ENCODE results near the gene ZNHIT1. TPM values are rescaled to one million over a fixed set of nuclear protein-coding genes. Genes with fewer than 3 reads are reported as not detected.
A peak's percentile ranks its signal among the peaks of the same experiment; 100 is the strongest.
"Not testable (repeated sequence)": the region's sequence is repeated elsewhere in the genome, so short reads cannot be mapped to it uniquely, and the experiment has no call there.

The ZNHIT1 gene
- total and polyA plus RNA-seq, 2 donors: 59.5 to 77.5 TPM

- no peak overlapping the region for H3K27ac ChIP-seq (ENCODE audit: low read depth)
- H3K4me3 ChIP-seq (ENCODE audit: low read depth, low read length): no peak overlapping the region
- H3K36me3 ChIP-seq (ENCODE audit: insufficient read depth): no peaks in the 10 kb centered on the region
- 8% methylated on average over 75 of the region's 75 CpGs for WGBS
- H3K4me1 ChIP-seq (ENCODE audit: insufficient read depth): peaks cover 2% of the 10 kb centered on the region
- no peak for DNase-seq (ENCODE audit: extremely low spot score)
These were observed 16.0 kb upstream of the ZNHIT1 start for GRCh38 chr7:101201695-101202602.

GRCh38 chr7:101202603-101202918 is 15.4 kb upstream of the ZNHIT1 start:
- Histone ChIP-seq H3K4me1 (ENCODE audit: insufficient read depth) (peaks cover 2% of the 10 kb centered on the region), H3K36me3 (ENCODE audit: insufficient read depth) (no peaks in the 10 kb centered on the region), H3K4me3 (ENCODE audit: low read depth, low read length) (no peak overlapping the region), H3K27ac (ENCODE audit: low read depth) (no peak overlapping the region)
- no peak for DNase-seq (ENCODE audit: extremely low spot score)
- WGBS: 82% methylated on average over 5 of the region's 5 CpGs

- not testable (repeated sequence) for DNase-seq (ENCODE audit: extremely low spot score); H3K4me1 ChIP-seq (ENCODE audit: insufficient read depth); H3K27ac ChIP-seq (ENCODE audit: low read depth); H3K36me3 ChIP-seq (ENCODE audit: insufficient read depth); H3K4me3 ChIP-seq (ENCODE audit: low read depth, low read length)
- WGBS: 65% methylated on average over 22 of the region's 22 CpGs
These were observed 13.9 kb upstream of the ZNHIT1 start for GRCh38 chr7:101203740-101204738.

GRCh38 chr7:101205901-101206664 is 11.9 kb upstream of the ZNHIT1 start:
- no peak overlapping the region for H3K4me3 ChIP-seq (ENCODE audit: low read depth, low read length)
- no peak overlapping the region for H3K27ac ChIP-seq (ENCODE audit: low read depth)
- no peak for DNase-seq (ENCODE audit: extremely low spot score)
- no peaks in the 10 kb centered on the region for H3K36me3 ChIP-seq (ENCODE audit: insufficient read depth)
- H3K4me1 ChIP-seq (ENCODE audit: insufficient read depth): peaks cover 2% of the 10 kb centered on the region
- 84% methylated on average over 32 of the region's 32 CpGs for WGBS

- 89% methylated on average over 19 of the region's 19 CpGs for WGBS
- no peak overlapping the region for H3K4me3 ChIP-seq (ENCODE audit: low read depth, low read length)
- H3K27ac ChIP-seq (ENCODE audit: low read depth): no peak overlapping the region
- H3K4me1 ChIP-seq (ENCODE audit: insufficient read depth): peaks cover 2% of the 10 kb centered on the region
- H3K36me3 ChIP-seq (ENCODE audit: insufficient read depth): no peaks in the 10 kb centered on the region
- DNase-seq (ENCODE audit: extremely low spot score): no peak
These were observed 11.3 kb upstream of the ZNHIT1 start for GRCh38 chr7:101206665-101207042.

GRCh38 chr7:101207459-101207858 is 10.5 kb upstream of the ZNHIT1 start:
- no peaks in the 10 kb centered on the region for H3K4me1 ChIP-seq (ENCODE audit: insufficient read depth)
- no peaks in the 10 kb centered on the region for H3K36me3 ChIP-seq (ENCODE audit: insufficient read depth)
- 94% methylated on average over 17 of the region's 17 CpGs for WGBS
- H3K4me3 ChIP-seq (ENCODE audit: low read depth, low read length): no peak overlapping the region
- DNase-seq (ENCODE audit: extremely low spot score): no peak
- H3K27ac ChIP-seq (ENCODE audit: low read depth): no peak overlapping the region

GRCh38 chr7:101208794-101209193 is 9.2 kb upstream of the ZNHIT1 start:
- Histone ChIP-seq H3K4me1 (ENCODE audit: insufficient read depth) (no peaks in the 10 kb centered on the region), H3K4me3 (ENCODE audit: low read depth, low read length) (no peak overlapping the region), H3K36me3 (ENCODE audit: insufficient read depth) (no peaks in the 10 kb centered on the region), H3K27ac (ENCODE audit: low read depth) (no peak overlapping the region)
- no peak for DNase-seq (ENCODE audit: extremely low spot score)
- WGBS: 89% methylated on average over 14 of the region's 14 CpGs

GRCh38 chr7:101210143-101210542 is 7.8 kb upstream of the ZNHIT1 start:
- no peak for DNase-seq (ENCODE audit: extremely low spot score)
- Histone ChIP-seq H3K4me1 (ENCODE audit: insufficient read depth) (no peaks in the 10 kb centered on the region), H3K4me3 (ENCODE audit: low read depth, low read length) (no peak overlapping the region), H3K27ac (ENCODE audit: low read depth) (no peak overlapping the region), H3K36me3 (ENCODE audit: insufficient read depth) (no peaks in the 10 kb centered on the region)
- 93% methylated on average over 19 of the region's 19 CpGs for WGBS

GRCh38 chr7:101211501-101211900 is 6.5 kb upstream of the ZNHIT1 start:
- no peaks in the 10 kb centered on the region for H3K36me3 ChIP-seq (ENCODE audit: insufficient read depth)
- H3K4me1 ChIP-seq (ENCODE audit: insufficient read depth): peaks cover 2% of the 10 kb centered on the region
- H3K27ac ChIP-seq (ENCODE audit: low read depth): no peak overlapping the region
- H3K4me3 ChIP-seq (ENCODE audit: low read depth, low read length): no peak overlapping the region
- no peak for DNase-seq (ENCODE audit: extremely low spot score)
- WGBS: 96% methylated on average over 24 of the region's 24 CpGs

- peaks cover 2% of the 10 kb centered on the region for H3K4me1 ChIP-seq (ENCODE audit: insufficient read depth)
- no peak for DNase-seq (ENCODE audit: extremely low spot score)
- 89% methylated on average over 8 of the region's 8 CpGs for WGBS
- no peak overlapping the region for H3K27ac ChIP-seq (ENCODE audit: low read depth)
- no peak overlapping the region for H3K4me3 ChIP-seq (ENCODE audit: low read depth, low read length)
- no peaks in the 10 kb centered on the region for H3K36me3 ChIP-seq (ENCODE audit: insufficient read depth)
These were observed 6.0 kb upstream of the ZNHIT1 start for GRCh38 chr7:101212014-101212413.

- Histone ChIP-seq H3K36me3 (ENCODE audit: insufficient read depth) (no peaks in the 10 kb centered on the region), H3K4me3 (ENCODE audit: low read depth, low read length) (peak overlapping the region; percentile 84), H3K27ac (ENCODE audit: low read depth) (no peak overlapping the region), H3K4me1 (ENCODE audit: insufficient read depth) (peaks cover 2% of the 10 kb centered on the region)
- 59% methylated on average over 31 of the region's 31 CpGs for WGBS
- no peak for DNase-seq (ENCODE audit: extremely low spot score)
These were observed 1.7 kb upstream of the ZNHIT1 start for GRCh38 chr7:101216001-101216859.

- H3K36me3 ChIP-seq (ENCODE audit: insufficient read depth): no peaks in the 10 kb centered on the region
- DNase-seq (ENCODE audit: extremely low spot score): no peak
- H3K27ac ChIP-seq (ENCODE audit: low read depth): no peak overlapping the region
- under 1% methylated on average over 34 of the region's 34 CpGs for WGBS
- H3K4me3 ChIP-seq (ENCODE audit: low read depth, low read length): peak overlapping the region; percentile 84
- H3K4me1 ChIP-seq (ENCODE audit: insufficient read depth): peaks cover 2% of the 10 kb centered on the region
These were observed 1.0 kb upstream of the ZNHIT1 start for GRCh38 chr7:101216860-101217387.

Data from urinary bladder (tissue), 4 donors.